Measurements from ENCODE around the gene RAB11FIP3.

DNA sequence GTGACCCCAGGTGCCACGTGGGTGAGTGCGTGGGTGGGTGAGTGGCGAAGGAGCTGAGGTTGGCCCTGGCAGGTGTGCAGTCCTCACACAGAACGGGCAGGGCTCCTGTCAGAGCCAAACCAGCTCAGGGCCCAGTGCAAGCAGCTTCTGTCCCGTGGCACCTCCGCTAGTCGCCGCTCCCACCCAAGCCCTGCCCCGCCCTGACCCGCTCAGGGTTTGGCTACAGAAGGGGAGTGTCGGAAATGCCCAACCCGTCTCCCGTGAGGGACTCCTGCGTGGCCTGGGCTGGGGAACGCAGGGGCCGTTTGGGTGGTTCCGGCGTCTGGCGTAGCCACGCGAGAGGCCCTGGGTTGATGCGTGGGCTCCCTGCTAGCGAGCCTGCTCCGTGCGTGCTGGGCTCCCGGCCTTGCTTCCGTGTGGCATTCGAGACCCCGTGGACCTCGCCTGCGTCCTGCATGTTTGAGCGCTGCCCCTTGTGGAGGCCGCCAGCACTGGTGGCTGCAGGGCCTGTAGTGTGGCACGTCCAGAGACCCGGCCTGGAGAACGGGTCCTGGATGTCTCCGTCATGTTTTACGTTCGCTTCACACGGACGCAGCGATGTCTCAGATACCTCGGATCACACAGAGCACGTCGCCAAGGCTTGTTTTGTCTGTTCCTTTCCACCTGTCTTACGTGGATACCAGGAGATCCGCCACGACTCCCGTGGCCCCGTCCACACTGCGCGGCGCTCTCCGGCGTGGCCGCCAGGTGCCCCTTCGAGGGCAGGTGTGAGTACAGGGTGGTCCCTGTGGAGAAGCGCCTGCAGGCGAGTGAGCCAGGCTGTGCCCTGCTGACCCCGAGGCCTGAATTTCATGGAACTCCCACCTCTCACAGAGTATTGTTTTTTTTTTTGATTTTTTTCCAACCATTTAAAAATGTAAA is 112.2 kb downstream of the RAB11FIP3 start:
- TF ChIP-seq GATA2 (IDR thresholded peaks at IDR 0.05; ENCODE audit: low read depth, low read length): no peak
- TF ChIP-seq GATA3 (IDR thresholded peaks at IDR 0.05; ENCODE audit: low read depth, low read length): no peak
